Activated CD4-positive, alpha-beta T cell treated with anti-CD3 and anti-CD28 coated beads for 48 hours (primary cell): Measurements from ENCODE around the gene HGFAC.

Experiments used
- DNase-seq: peaks from one replicate; pipeline ENCODE4 v3.0.0-alpha.2; 2020

The HGFAC gene

GRCh38 chr4:3464349-3464905, 22.7 kb downstream of the HGFAC start:
- DNase-seq = no peak

DNA sequence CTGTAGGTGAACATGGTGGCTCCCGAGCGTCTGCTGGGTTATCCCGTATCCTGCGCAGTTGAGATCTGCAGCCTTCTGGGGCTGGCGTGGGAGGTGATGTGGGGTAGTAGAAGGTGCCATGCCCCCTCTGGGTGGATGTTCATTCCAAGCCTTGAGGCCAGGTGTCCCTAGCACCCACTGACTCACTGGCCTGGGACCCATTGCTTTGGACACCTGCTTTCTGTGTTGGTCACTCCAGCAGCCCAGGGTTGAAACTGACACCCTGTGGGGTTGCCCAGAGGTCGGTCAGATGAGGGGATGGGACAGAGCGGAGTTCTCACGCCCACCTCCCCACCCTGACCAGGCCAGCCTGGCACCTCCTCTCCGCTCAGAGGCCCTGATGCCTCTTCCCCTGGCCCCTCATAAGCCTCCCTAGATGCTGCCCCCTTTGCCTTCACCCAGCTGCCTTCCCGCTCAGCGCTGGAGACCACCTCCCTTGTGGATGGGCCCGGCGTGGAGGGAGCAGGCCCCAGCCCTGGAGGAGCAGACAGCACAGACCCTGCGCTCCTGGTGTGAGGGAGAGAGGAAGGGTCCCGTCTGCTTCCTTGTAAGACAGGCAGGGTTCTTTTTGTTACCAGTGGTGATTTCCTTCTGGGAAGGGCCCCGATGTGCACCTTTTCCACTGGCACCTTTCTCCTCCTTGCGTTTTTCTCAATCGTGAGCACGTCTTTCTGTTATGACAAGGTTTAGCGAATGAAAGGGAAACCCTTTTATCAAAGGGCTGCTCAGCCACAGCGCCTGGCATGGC, 23.3 kb downstream of the HGFAC start:
- no peak for DNase-seq

DNA sequence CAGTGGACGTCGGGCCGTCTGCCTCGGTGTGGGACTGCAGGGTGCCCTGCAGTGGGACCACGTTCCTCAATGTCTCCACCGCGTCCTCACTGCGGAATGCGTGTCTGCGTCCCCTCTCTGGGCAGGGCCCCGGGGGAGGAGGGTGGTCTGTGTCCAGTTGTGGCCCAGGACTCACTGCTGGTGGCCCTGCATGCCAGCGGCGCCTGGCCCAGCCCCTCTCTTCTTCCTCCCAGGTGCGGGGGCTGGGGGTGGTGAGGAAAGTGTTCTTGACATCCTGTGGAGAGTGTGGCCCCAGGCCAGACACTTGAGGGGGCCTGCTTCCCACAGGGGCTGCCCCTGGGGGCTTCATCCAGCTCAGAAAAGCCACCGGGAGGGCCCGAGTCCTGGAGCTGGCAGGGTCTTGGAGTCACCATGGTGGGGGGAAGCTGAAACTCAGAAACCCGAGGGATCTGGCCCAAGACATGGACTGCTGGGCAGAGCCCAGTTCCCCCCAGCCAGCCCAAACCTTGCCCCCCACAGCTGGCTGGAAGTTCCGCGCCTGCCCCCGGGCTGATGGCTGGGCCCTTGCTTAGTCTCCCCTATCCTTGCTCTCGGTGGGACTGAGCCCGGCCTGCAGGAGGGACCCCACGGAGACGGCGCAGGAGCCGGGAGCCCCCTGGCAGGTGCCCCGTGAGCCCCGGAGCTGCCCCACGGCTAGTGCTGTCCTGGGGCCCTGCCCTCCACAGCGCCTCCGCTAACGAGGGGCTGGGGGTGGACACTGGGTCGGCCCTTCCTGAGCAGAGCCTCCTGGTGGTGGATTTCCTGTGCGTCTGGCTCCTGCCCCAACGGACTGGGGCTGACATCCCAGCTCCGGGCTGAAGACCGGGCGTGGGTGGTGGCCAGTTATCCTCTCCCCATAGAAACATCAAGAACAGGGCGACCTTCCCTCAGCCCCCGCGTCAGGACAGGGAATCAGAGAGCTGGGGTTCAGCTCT, 24.2 kb downstream of the HGFAC start:
- peak; percentile 2 for DNase-seq

- DNase-seq = no peak
Observed at GRCh38 chr4:3466691-3467600, 25.2 kb downstream of the HGFAC start.

- no peak for DNase-seq
Observed at GRCh38 chr4:3467601-3468031, 25.8 kb downstream of the HGFAC start.

DNA sequence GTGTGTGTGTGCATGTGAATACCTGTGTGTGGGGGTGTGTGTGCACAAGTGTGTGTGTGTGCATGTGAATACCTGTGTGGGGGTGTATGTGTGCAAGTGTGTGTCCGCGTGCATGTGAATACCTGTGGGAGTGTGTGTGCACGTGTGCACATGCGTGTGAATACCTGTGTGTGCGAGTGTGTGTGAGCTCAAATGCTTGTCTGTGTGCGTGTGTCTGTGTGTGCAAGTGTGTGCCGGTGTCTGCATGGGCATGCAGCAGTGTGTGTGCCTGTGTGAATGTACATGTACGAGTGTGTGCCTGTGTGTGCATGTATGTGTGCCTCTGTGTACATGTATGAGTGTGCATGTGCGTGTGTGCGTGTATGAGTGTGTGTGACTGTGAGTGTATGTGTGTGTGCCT, 26.4 kb downstream of the HGFAC start:
- DNase-seq = no peak

DNA sequence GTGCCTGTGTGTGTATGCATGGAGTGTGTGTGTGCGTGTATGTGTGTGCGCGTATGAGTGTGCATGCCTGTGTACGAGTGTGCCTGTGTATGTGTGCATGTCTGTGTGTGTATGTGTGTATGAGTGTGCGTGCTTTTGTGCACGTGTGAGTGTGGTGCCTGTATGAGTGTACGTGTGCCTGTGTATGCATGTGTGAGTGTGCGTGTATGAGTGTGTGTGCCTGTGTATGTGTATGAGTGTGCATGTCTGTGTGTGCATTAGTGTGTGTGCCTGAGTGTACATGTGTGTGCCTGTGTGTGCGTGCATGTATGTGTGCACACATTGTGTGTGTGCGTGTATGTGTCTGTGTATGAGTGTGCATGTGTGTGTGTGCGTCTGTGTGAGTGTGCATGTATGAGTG, 27.0 kb downstream of the HGFAC start:
- DNase-seq = no peak

DNA sequence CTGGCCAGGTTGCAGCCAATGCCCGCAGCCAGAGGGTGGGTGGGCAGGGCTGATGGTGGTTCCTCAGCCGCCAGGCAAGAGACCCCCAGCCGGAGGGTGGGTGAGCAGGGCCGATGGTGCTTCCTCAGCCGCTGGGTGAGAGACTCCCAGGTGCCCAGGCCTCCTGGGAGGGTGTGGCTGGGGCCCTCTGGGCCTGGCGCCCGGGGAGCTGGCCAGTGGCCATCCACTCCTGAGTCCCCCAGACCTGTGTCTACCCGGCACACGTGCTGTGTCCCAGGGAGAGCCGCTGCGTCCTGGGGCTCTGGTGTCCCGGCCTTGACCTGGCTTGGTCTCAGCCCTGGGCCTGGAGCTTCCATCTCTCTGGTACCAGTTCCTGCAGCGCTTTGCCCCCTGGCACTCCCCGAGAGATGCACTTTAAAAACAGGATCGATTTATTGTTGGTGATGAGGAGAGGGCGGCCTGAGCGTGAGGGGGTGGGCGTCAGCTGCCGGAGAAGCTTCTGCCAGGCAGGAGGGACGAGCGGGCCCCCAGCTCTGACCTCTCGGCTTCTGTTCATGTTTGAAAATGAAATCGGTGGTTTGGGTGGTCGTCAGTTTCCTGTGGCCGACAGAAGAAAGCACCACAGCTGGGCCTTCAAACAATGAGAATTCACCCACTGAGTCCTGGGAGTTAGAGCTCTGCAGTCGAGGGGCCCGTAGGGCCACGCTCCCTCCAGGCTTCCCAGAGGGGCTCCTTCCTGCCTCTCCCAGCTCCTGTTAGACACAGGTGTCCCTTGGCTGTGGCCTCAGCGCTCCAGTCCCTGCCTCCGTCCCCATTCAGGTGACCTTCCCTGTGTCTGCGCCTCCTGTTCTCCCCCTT, 27.8 kb downstream of the HGFAC start:
- no peak for DNase-seq

DNA sequence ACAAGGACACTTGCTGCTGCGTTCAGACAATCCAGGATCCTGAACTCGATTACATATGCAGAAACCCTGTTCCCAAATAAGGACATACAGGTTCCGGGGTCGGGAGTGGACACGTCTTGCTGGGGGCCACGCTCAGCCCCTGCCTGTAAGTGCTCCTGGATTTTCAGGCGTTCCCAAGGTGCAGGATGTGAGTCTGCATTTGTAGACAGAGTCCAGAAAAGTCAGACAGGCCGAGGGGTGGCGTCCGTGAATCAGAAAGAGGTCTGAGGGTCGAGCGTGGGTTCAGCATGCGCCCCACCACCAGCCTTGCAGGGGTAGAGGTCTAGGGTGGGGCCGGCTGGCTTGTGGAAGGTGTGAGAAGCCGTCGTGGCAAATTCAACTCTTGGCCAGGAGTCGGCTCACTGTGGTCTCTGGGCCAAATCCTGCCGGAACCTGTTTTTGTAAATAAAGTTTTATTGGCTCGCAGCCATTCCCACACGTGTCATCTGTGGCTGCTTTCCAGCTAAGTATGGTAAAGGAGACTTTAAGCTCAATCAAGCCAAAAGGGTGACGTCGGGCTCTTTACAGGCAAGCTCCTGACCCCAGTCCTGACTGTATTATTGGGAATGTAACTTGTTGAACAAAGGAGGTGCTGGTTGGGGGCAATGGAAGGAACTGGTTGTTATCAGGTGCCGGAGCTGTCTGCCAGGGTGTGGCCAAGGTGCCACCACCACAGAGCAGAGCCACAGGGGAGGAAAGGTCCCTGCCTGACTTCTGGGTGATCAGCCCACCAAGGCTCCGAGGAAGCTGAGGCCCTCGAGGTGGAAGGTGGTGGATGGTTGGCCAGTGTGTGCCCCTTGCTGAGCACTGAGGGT, 28.7 kb downstream of the HGFAC start:
- no peak for DNase-seq

GRCh38 chr4:3471098-3471760, 29.5 kb downstream of the HGFAC start:
- no peak for DNase-seq

DNA sequence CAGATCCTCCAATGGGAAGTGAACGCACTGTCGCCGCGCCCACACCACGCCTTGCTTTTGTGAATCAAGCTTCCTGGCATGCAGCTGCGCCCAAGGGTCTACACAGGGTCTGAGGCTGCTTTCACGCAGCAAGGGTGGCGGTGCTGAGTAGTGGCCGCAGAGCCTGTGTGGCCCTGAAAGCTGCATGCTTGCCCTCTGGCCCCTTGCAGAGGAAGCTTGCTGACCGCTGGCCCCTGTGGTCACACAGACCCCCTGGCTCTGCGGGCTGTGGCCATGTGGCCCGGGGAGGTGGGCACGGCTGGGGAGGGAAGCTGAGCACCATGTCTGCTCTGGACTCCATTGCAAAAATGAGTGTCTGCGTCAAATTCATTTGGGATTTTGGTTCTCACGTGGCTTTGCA, 30.1 kb downstream of the HGFAC start:
- no peak for DNase-seq

DNA sequence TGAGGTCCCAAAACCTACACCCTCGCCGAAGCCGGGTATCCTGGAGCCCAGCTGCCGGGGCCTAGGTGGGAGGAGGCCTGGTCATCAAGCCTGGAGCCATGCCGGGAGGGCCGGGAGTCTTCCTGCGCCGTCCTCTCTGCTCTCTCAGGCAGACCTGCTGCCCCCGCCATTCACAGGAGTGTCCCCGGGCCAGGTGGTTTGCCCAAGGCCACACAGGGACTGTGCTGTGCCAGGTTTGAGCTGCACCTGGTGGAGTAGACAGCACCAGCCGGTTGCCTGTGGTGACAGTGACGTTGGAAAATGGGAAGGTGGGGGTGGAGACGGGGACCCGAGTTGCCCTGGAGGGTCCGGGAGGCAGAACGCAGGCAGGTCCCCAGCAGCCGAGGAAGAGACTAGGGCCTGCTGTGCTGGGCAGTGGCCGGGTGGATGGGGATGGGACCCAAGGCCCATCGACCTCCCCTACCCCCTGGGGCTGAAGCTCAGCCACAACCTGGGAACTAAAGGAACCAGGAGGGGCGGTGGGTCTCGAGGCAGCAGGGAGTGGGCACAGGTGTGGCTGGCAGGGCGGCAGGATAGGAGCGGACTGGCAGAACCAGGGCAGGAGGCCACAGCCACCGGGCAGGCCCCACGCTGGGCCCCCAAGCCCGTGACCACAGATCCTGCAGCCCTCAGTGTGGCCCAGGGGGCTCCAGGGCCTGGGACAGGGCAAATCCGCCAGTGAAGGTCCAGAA, 30.8 kb downstream of the HGFAC start:
- no peak for DNase-seq

DNA sequence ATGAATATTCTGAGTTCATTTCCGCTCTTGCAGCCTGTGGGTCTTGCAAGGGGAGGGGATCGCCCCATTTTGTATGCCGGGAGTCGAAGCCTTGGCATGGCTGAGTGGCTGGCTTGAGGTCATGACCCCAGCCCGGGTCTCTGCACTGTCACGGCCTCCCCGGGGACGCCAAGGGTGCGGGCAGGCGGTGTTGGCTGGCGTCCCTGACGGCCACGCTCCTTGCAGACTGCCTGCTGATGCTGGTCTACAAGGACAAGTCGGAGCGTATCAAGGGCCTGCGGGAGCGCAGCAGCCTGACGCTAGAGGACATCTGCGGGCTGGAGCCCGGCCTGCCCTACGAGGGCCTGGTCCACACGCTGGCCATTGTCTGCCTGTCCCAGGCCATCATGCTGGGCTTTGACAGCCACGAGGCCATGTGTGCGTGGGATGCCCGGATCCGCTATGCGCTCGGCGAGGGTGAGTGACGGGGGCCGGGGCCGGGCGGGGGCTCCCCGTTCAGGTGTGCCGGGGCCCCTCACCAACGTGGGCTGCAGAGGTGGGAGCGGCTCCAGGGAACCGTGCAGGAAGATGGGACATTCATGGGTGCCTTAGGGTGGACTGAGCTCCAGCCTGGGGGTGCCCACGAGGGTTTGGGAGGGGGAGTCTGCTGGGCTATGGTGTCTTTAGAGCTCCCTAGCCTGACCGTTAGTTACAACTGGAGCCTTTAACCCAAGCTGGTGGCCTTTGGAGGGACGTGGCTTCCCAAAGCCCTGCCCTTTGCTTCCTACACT, 31.6 kb downstream of the HGFAC start:
- DNase-seq = no peak

DNA sequence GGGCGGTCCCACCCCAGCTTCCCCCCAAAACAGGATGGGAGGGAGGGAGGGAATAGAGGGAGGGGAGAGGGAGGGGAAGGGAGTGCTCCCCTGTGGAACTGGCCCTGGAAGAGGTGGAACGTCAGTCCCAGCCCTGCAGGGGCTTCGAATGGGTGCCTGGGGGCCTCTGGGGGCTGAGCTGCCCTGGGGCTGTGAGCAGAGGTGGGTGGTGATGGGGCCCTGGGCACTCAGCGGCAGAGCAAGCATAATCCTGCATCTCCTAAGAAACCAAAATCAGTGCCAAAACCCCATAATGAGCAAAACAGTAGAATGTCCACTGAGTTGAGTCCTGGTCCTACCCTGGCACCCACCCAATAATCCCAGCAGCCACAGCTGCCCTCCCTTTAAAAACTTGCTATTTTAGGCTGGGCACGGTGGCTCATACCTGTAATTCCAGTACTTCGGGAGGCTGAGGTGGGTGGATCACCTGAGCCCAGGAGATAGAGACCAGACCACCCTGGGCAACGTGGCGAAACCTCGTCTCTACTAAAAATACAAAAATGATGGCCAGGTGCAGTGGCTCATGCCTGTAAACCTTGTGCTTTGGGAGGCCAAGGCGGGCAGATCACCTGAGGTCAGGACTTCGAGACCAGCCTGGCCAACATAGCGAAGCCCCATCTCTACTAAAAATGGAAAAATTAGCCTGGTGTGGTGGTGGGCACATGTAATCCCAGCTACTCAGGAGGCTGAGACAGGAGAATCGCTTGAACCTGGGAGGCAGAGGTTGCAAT, 32.4 kb downstream of the HGFAC start:
- DNase-seq = no peak

- no peak for DNase-seq
Observed at GRCh38 chr4:3475041-3475712, 33.4 kb downstream of the HGFAC start.

- no peak for DNase-seq
Observed at GRCh38 chr4:3475713-3476260, 34.0 kb downstream of the HGFAC start.

- DNase-seq = no peak
Observed at GRCh38 chr4:3476341-3476747, 34.6 kb downstream of the HGFAC start.
